NCI-H1694 treated with DMSO at 0.1 percent for 48 hours (cell line): Measurements from ENCODE around the gene FAM120B.
"Not testable (repeated sequence)": the region's sequence is repeated elsewhere in the genome, so short reads cannot be mapped to it uniquely, and the experiment has no call there.

Experiments
- DNase-seq: peaks from one replicate; lab custom pipeline; 2025; lab: John Stamatoyannopoulos, UW

Gene FAM120B

DNA sequence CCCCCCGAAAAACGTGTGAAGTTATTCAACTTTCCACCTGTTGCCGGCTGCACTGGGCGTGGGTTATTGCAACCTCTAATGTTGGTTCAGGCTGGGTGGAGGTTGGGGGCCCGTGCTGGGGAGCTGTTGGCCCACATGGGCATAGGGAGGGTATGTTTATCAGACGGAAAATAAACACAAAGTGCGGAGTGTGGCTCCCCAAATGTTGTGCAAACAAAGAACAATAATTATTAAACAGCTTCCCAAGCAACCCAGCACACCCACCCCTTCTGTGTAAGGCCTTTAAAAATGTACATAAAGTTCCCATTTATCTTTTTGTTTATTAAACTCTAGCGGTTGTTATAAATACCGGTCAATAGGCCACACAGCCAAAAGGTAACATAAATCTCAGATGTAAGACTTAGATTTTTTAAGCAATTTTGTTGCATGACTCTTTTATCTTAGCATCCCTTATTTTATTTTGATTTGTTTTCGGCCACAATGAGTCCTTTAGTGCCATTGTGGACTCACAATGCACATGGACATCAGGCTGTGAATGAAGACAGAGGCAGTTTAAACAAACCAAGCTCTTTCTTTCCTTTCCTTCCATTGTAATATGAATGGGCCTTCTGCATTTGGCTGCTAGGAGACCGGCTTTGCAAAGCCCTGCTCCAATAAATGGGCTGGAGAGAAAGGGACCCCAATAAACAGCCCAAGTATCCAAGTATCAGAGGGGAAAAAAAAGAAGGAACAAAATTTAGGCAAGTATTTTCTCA lies 8.8 kb upstream of the FAM120B start:
- no peak for DNase-seq

DNA sequence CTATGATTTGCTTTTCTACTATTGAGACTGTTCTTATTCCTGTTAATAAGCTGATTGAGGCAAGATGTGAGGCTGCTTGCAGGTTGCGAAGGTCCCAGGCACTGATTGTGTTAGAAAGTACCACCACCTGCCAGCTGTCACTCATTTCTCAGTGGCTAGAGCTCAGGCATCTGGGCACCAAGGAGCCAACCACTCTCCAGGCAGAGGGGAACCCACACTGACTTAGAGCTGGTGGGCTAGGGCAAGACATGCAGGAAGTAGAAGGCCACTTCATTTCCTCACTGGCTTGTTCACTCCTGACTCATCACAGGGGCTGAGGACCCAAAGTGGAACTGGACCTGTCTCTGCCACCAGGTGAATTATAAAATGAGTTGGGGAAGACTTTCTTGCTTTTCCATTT lies 7.9 kb upstream of the FAM120B start:
- no peak for DNase-seq

DNA sequence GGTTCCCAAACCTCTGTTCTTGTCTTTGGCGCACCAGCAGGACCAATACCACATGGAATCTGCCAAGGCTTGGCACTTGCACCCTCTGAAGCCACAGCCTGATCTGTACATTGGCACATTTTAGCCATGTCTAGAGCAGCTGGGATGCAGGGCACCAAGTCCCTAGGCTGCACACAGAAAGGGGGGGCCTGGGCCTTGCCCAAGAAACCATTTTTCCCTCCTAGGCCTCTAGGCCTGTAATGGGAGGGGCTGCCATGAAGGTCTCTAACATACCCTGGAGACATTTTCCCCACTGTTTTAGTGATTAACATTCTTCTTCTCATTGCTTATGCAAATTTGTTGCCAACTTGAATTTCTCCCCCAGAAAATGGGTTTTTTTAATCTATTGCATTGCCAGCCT lies 5.4 kb upstream of the FAM120B start:
- no peak for DNase-seq

DNA sequence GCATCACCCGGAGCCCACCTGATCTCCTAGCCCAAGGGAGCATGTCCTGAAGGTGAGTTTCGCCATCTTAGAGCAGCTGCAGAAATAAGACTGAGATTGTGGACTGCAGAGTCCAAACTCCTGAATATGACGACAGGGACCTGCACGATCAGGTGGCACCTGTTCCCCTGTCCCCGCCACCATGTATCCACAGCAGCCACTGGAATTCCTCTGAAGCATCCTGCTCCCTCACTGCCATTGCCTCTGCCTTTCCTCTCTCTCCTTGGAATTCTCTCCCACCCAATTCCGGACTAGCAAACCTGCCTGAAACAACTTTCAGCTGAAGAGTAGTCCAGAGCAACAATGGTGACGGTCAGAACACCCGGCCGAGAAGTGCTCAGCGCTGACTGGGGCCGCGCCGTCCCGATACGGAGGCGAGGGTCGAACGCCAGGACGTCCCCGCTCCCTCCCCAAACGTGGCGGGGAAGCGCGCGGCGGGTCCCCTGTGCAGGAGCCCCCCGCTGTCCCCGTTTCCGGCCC lies 694 bp upstream of the FAM120B start:
- no peak for DNase-seq

DNA sequence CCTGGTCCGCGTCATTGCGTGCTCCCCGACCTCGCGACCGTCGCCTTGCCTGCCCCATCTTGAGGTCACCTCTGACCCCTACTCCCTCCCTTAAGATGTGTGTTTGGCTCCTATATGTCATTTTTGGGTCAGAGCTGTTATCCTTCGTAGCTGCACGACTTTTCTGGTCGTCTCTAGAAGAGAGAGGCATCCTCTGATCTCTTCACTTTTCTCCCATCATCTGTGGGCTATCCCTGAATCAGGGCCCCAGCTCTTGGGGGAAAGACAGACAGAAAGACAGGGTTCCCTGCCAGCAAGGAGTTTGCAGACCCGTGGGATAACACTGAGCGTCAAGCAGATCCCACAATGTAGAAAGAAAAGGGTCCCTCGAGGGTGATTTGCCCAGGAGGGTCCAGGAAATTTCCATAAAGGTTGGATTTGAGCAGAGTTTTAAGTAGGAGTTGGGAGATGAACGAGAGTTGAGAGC lies 555 bp downstream of the FAM120B start:
- no peak for DNase-seq

DNA sequence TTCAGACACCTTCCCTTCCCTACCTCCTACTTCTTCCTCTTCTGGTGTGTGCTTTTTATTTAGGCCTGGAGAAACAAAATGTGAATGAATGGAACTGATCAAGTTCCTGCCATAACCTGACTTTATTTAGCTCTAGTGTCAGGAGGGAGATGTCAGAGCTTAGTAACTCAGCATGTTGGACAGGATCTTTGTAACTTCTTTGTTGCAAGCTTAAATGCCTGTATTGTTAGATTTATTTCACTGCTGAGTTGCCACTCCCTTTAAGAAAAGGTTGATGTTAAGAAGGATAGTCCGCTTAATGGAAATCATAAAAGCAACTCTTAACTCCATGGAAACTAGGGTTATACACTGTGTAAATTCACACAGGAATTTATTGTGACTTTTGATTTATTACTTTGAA lies 2.2 kb downstream of the FAM120B start:
- no peak for DNase-seq

DNA sequence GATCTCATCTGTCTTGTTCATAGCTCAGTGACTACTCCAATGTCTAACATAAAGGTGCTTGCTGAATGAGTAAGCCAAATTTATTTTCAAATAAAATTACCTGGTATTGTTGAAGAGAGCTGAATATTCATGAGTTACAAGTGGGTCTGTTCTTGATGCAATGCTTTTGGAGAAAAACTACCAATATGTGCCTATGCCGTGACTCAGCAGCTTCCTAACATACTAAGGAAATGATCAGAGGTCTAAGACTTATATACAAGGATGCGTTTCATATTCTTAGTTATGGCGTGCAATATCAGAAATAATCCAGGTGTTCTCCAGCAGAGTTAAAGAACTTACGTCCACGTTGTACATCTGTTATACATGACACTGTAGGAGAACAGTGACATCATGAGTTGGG lies 5.1 kb downstream of the FAM120B start:
- DNase-seq = no peak

DNA sequence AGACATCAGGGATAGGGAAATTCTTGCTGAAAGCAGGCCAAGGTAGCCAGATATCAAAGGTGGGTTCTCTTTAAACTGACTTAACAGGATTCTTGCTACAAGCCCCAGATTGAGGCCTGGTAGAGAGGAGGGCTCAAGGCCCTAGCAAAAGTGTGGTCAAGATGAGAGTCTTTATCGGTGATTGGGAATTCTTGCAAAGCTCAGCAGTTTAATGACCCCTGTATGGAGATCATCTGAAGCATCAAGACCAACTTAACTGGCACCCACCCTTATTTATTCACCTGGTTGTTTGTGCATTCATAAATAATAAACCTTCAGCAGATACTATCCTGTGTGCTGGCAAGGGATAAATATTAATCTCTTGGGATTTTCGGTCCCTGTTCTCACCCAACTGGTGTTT lies 6.3 kb downstream of the FAM120B start:
- no peak for DNase-seq

DNA sequence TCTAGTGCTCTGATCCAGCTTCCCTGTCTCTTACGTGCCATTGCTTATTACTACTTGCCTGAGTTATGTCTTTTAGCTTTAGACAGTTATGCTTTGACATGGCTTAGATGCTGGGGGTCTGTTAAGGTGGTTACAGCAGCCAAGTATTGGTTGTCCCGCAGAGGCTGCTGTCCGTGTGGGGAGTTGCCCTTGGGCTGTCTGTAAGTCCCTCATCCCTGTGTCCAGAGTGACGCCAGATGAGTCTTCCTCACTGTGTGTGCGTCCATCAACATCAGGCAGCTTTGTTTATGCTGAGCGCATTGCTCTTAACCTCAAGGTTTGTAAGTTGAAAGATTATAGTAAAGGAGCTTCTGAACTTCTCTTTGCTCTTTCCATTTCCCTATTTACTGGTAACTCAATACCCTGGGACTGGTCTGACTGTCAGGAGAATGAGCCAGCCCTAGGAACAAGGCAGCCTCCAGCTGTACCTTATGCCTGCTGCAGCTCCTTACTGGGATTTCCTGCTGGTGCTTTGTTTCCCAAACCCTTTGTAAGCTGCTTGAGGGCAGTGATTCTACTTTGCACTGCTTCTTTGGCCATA lies 7.2 kb downstream of the FAM120B start:
- DNase-seq = no peak

DNA sequence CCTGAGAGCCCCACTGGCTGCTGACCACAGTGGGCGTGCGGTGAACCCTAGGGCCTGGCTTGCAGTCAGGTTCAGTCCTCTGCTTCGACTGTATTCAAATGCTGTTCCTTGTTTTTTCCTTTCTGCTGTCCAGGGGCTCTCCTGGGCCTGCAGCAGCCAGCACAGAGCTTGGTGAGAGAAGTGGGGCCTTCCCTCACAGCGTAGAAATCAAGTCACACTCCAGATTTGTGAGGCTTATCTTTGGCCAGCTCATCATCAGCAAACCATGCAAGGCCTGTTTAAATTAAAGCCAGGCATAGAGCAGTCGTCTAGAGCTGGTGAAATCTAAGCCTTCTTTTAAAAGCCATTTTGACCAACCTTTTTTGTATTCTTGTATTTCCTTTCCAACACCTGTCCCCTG lies 8.4 kb downstream of the FAM120B start:
- DNase-seq = no peak

DNA sequence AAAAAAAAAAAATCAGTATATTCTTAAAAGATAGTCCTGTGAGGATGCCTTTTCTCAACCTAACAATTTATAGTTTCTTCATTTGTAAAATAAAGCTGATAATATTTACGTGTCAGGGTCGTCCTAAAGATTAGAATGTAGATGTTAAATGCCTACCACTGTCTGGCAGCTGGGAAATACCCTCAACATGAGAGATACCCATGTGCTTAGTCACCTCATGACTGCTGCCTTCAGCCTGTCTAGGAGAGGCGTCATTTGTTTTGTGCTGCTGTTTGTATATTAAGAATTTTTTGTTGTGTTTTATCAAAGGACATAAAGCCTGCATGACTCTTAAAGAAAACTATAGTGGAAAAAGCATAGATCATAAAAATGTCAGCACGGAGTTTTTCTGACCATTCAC lies 9.5 kb downstream of the FAM120B start:
- no peak for DNase-seq

DNA sequence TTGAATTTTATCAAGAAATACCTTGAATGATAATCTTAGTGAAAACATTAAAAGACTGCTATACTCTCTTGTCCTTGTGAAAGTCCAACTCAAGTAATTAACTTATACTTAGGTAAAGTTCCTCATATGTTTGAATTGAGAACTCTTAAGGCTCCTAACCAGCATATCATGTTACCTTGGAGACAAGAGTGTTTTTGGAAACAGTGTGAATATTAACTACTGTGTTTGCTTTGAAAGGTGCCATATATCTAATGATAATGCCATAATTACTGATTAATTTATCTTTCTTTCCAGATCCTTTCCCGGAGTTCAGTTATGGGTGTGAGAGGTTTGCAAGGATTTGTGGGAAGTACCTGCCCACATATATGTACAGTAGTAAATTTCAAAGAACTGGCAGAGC lies 10.5 kb downstream of the FAM120B start:
- DNase-seq = no peak

DNA sequence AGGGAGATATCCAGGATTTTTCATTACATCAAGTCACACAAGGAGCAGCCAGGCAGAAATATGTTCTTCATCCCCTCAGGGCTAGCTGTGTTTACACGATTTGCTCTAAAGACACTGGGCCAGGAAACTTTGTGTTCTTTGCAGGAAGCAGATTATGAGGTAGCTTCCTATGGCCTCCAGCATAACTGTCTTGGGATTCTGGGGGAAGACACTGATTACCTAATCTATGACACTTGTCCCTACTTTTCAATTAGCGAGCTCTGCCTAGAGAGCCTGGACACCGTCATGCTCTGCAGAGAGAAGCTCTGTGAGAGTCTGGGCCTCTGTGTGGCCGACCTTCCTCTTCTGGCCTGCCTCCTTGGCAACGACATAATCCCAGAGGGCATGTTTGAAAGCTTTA lies 11.2 kb downstream of the FAM120B start:
- no peak for DNase-seq

DNA sequence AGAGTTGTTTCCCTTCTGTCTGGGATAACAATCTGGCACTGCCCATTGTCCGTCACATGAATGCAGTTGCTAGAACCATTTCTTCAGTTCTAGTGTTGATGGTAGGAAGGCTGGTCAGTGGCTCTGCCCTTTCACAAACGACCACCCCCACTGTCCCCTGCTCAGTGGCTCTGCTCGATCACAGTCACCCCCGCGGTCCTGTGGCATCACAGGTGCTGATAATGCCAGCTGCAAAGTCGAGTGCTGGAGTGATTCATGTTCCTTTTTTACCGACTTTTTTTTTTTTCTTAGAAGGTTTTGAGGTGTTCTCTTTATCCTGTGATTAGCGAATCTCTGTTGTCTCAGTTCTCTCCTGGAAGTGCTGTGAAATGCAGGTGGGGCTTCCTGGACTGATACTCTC lies 22.8 kb downstream of the FAM120B start:
- DNase-seq = no peak

DNA sequence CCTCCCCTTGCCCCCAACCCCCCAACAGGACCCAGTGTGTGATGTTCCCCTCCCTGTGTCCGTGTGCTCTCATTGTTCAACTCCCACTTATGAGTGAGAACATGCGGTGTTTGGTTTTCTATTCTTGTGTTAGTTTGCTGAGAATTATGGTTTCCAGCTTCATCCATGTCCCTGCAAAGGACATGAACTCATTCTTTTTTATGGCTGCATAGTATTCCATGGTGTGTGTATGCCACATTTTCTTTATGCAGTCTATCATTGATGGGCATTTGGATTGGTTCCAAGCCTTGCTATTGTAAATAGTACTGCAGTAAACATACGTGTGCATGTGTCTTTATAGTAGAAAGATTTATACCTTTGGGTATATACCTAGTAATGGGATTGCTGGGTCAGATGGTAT lies 28.6 kb downstream of the FAM120B start:
- DNase-seq = not testable (repeated sequence)

DNA sequence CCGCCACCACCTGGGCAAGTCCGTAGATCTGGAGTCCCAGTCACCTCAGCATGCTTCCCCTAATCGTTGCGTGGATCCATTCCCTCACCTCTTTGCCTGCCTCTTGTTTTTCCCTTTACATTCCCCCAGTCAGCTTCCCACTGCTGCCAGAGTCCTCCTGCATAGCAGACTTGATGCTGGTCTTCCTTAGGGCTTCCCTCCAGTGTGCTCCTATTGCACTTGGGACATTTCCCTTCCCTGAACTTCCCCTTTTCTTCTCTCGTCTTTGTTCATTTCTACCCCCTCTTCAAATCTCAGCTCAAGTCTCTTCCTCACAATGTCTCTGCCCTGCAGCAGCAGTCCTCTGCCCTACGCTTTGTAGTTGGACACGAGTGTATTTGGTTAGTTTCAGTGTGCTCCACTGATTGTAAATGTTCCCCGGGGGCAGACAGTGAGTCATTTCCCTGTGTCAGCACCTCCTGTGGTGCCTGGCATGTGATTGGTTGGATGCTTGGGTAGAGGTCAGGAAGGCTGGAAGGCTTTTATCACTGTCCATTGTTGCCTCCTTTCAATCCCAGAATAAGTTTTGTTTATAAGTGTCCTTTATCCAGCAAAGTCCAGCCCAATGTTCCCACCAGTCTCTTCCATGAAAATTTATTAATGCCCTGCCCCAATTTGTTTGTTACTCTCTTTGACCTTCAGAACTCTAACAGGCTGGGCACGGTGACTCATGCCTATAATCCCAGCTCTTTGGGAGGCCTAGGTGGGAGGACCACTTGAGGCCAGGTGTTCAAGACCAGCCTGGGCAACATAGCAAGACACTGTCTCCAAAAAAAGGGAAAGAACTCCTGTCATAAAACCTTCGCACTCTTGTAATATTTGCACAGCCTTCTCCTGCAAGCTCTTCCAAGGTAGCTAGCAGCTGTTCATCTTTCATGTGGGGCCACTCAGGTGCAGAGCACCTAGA lies 38.3 kb downstream of the FAM120B start:
- no peak for DNase-seq

DNA sequence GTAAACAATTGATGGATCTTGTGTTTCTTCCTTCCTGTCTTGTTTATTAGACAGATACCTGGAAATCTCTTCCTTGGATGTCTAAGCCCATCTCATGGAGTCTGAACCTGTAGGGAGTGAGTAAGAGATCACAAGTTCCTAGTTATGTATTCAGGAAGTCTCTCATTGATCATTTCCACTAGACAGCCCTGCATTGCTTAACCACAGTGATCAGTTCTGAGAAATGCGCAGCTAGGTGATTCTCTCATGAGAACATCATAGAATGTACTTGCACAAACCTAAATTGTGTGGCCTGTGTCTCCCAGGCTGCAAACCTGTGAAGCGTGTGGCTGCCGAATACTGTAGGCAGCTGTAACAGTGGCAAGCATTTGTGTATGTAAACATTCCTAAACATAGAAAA lies 39.1 kb downstream of the FAM120B start:
- DNase-seq = no peak

DNA sequence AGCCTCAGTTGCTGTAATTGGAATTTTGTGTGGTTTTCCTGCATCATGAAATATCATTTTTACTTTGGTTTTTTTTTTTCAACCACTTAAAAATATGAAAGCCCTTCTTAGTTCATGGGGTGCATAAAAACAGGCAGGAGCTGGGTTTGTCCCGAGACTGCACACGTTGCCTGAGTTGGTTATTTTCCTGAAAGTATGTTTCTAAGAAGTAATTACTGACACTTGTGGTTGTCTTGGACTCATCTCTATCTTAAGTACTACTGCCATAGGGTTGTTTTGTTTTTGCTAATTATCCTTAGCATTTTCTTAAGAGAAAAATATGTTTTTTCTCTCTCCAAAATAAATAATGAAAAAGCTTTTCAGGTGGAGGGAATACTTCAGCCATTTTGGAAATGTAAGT lies 40.1 kb downstream of the FAM120B start:
- no peak for DNase-seq

DNA sequence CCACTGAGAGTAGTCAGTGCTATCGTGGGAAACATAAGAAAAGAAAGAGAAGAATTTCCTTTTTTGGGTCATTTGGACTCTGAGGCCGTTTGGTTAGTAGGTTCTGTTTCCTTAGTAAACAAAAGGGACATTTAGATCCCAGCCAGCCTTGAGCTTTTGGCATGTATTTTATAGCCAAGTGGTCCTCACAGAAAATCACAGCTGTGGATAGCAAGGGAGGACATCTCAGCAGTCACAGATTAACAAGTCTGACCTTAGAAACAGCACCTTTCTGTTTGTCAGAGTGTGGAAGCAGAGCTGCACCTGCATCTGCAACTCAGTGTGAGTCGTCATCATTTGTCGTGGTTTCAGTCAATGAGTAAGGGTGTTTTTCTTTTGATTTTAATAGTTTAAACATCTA lies 40.5 kb downstream of the FAM120B start:
- no peak for DNase-seq

DNA sequence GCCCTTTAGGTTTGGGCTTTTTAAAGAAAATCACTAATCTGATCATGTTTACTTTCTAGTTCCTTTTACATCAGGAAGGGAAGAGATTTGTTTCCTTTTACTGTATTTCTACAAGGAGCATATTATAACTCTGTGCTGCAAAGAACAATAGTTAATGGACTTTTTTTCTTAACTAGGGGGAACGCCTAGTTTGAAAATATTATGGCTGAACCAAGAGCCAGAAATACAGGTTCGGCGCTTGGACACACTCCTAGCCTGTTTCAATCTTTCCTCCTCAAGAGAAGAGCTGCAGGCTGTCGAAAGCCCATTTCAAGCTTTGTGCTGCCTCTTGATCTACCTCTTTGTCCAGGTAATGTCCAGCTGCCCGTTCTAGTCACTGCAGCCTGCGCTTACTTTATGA lies 41.4 kb downstream of the FAM120B start:
- no peak for DNase-seq

DNA sequence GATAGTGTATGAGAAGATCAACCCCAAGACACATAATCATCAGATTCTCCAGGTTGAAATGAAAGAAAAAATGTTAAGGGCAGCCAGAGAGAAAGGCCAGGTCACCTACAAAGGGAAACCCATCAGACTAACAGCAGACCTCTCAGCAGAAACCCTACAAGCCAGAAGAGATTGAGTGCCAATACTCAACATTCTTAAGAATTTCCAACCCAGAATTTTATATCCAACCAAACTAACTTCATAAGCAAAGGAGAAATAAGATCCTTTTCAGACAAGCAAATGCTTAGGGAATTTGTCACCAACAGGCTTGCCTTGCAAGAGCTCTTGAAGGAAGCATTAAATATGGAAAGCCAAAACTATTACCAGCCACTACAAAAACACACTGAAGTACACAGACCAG lies 44.9 kb downstream of the FAM120B start:
- DNase-seq = not testable (repeated sequence)

DNA sequence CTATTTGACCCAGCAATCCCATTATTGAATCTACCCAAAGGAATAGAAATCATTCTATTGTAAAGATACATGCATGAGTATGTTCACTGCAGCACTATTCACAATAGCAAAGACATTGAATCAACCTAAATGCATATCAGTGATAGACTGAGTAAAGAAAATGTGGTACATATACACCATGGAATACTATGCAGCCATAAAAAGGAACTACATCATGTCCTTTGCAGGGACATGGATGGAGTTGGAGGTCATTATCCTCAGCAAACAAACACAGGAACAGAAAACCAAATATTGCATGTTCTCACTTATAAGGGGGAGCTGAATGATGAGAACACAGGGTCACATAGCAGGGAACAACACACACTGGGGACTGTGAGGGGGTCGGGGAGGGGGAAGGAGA lies 48.6 kb downstream of the FAM120B start:
- not testable (repeated sequence) for DNase-seq

DNA sequence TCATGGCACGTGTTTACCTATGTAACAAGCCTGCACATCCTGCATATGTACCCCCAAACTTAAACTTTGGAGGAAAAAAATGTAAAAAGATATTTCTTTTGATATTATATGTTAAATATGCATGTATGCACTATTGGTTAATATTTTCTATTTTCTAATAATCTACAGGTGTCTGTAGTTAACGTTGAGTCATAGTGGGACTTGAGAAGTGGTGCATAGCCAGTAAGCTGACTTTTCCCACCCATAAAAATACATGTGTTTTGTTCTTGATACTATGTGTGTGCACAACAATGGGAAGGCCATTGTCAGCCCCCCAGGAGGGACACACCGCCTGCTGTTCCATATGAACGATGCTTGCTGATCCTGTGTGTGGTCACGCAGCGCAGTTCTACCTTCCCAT lies 49.1 kb downstream of the FAM120B start:
- DNase-seq = no peak
